Measurements from ENCODE around the gene LRRC34. TPM values are rescaled to one million over a fixed set of nuclear protein-coding genes. Genes with fewer than 3 reads are reported as not detected.

Gene LRRC34
- total and polyA plus RNA-seq, 9 of the 15 experiments (the other 6 are each of a cell fraction or from before 2014, with no cell fraction given): 0.17 to 0.30 TPM; not detected in 7

- ATAC-seq: no peak
- H3K27me3 ChIP-seq (ENCODE audit: control insufficient read depth in 2 of 2, insufficient read depth in 2 of 2, low read length in 2 of 2): peaks cover 0 to 4% of the 10 kb centered on the region in 2 experiments; a peak in 1 of 5 replicates
- 61% methylated on average over 8 of the region's 8 CpGs for WGBS (ENCODE audit: insufficient coverage, low coverage, missing lambda C conversion rate)
- no peaks in the 10 kb centered on the region for H3K79me2 ChIP-seq (ENCODE audit: control insufficient read depth, insufficient read depth, low read length)
- no peak for FAIRE-seq
- no peak overlapping the region for H3K9ac ChIP-seq (ENCODE audit: insufficient read depth in 1 of 2, low read depth in 2 of 2, low read length in 2 of 2)
- no peak overlapping the region for H3K27ac ChIP-seq (ENCODE audit: extremely low read depth, low read depth, low read length)
- no peaks in the 10 kb centered on the region for H4K20me1 ChIP-seq (replicated peaks; ENCODE audit: control insufficient read depth, insufficient read depth, low read length)
- intact Hi-C loops (cut with micrococcal nuclease): no loop called here
- ChIA-PET CTCF (ENCODE audit: low intra/inter-chr PET ratio) (no interaction called here), POLR2A (no interaction called here)
- TF ChIP-seq, protein P1, sequence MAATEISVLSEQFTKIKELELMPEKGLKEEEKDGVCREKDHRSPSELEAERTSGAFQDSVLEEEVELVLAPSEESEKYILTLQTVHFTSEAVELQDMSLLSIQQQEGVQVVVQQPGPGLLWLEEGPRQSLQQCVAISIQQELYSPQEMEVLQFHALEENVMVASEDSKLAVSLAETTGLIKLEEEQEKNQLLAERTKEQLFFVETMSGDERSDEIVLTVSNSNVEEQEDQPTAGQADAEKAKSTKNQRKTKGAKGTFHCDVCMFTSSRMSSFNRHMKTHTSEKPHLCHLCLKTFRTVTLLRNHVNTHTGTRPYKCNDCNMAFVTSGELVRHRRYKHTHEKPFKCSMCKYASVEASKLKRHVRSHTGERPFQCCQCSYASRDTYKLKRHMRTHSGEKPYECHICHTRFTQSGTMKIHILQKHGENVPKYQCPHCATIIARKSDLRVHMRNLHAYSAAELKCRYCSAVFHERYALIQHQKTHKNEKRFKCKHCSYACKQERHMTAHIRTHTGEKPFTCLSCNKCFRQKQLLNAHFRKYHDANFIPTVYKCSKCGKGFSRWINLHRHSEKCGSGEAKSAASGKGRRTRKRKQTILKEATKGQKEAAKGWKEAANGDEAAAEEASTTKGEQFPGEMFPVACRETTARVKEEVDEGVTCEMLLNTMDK (IDR thresholded peaks at IDR 0.05; ENCODE audit: borderline replicate concordance, insufficient read depth, low read depth, low read length, poor library complexity, severe bottlenecking): no peak
- TF ChIP-seq HCFC1 (IDR thresholded peaks at IDR 0.05; ENCODE audit: low read depth, low read length): no peak
- no peak for TF ChIP-seq MCM2 (IDR thresholded peaks at IDR 0.05; ENCODE audit: low read depth)
- TF ChIP-seq CBFA2T3 (IDR thresholded peaks at IDR 0.05): no peak
- TF ChIP-seq SRSF7 (optimal IDR thresholded peaks at IDR 0.05; ENCODE audit: low read depth, low read length): no peak
- no peak for TF ChIP-seq ZNF12 (CRISPR knock-in tag; IDR thresholded peaks at IDR 0.05)
- TF ChIP-seq, protein P2, sequence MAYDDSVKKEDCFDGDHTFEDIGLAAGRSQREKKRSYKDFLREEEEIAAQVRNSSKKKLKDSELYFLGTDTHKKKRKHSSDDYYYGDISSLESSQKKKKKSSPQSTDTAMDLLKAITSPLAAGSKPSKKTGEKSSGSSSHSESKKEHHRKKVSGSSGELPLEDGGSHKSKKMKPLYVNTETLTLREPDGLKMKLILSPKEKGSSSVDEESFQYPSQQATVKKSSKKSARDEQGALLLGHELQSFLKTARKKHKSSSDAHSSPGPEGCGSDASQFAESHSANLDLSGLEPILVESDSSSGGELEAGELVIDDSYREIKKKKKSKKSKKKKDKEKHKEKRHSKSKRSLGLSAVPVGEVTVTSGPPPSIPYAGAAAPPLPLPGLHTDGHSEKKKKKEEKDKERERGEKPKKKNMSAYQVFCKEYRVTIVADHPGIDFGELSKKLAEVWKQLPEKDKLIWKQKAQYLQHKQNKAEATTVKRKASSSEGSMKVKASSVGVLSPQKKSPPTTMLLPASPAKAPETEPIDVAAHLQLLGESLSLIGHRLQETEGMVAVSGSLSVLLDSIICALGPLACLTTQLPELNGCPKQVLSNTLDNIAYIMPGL (CRISPR knock-in tag; IDR thresholded peaks at IDR 0.05): no peak
- TF ChIP-seq HNRNPL (IDR thresholded peaks at IDR 0.05; ENCODE audit: low read depth, low read length): no peak
- no peak for TF ChIP-seq NUFIP1 (IDR thresholded peaks at IDR 0.05; ENCODE audit: partially characterized antibody)
- TF ChIP-seq PTTG1 (tag; IDR thresholded peaks at IDR 0.05; ENCODE audit: low read depth): no peak
- TF ChIP-seq, protein P3, sequence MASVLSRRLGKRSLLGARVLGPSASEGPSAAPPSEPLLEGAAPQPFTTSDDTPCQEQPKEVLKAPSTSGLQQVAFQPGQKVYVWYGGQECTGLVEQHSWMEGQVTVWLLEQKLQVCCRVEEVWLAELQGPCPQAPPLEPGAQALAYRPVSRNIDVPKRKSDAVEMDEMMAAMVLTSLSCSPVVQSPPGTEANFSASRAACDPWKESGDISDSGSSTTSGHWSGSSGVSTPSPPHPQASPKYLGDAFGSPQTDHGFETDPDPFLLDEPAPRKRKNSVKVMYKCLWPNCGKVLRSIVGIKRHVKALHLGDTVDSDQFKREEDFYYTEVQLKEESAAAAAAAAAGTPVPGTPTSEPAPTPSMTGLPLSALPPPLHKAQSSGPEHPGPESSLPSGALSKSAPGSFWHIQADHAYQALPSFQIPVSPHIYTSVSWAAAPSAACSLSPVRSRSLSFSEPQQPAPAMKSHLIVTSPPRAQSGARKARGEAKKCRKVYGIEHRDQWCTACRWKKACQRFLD (CRISPR knock-in tag; IDR thresholded peaks at IDR 0.05): no peak
- TF ChIP-seq ZNF41 (CRISPR knock-in tag; conservative IDR thresholded peaks at IDR 0.05): no peak
- no peak for TF ChIP-seq KLF16 (IDR thresholded peaks at IDR 0.05)
- TF ChIP-seq, protein P4, sequence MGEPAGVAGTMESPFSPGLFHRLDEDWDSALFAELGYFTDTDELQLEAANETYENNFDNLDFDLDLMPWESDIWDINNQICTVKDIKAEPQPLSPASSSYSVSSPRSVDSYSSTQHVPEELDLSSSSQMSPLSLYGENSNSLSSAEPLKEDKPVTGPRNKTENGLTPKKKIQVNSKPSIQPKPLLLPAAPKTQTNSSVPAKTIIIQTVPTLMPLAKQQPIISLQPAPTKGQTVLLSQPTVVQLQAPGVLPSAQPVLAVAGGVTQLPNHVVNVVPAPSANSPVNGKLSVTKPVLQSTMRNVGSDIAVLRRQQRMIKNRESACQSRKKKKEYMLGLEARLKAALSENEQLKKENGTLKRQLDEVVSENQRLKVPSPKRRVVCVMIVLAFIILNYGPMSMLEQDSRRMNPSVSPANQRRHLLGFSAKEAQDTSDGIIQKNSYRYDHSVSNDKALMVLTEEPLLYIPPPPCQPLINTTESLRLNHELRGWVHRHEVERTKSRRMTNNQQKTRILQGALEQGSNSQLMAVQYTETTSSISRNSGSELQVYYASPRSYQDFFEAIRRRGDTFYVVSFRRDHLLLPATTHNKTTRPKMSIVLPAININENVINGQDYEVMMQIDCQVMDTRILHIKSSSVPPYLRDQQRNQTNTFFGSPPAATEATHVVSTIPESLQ (CRISPR knock-in tag; IDR thresholded peaks at IDR 0.05): no peak
- no peak for TF ChIP-seq WHSC1 (IDR thresholded peaks at IDR 0.05; ENCODE audit: low read length)
- no peak overlapping the region for H3K4me2 ChIP-seq (ENCODE audit: insufficient read depth, low read length)
- H3K4me3 ChIP-seq: no peak overlapping the region
- no peak for DNase-seq (ENCODE audit: extremely low read depth in 1 of 4, low spot score in 3 of 4)
- no TSS peak for BruUV-seq (replicated peaks)
- peaks cover 3% of the 10 kb centered on the region for H3K9me3 ChIP-seq (replicated peaks; ENCODE audit: control insufficient read depth, insufficient read depth, low read depth, low read length)
- in situ Hi-C loops (cut with MboI): no loop called here
- no peak overlapping the region for H2AFZ ChIP-seq (ENCODE audit: low read depth, low read length)
- no peaks in the 10 kb centered on the region for H3K36me3 ChIP-seq (ENCODE audit: control insufficient read depth, insufficient read depth, low read length)
- no peaks in the 10 kb centered on the region; a peak in 1 of 5 replicates for H3K4me1 ChIP-seq (replicated peaks in 1 of 2; ENCODE audit: control insufficient read depth in 2 of 2, insufficient read depth in 2 of 2, low read length in 2 of 2)
- no peaks in the 10 kb centered on the region for H3K9me1 ChIP-seq (ENCODE audit: control insufficient read depth, insufficient read depth, low read length)
Measured at GRCh38 chr3:169813278-169813677, 574 bp upstream of the LRRC34 start.
